Gastrocnemius medialis (tissue), 4 donors: ENCODE data around the gene ZNF335.

Source experiments
- CTCF ChIP-seq, 5 experiments: fragments of 450-650 bp in 3 of 5; fragments of 200-600 bp in 2 of 5; sonication (generic) in 2 of 5; IDR thresholded peaks in 4 of 5; conservative IDR thresholded peaks in 1 of 5; 1 replicate in 4 of 5; 2 replicates in 1 of 5; pipeline ENCODE4 v1.5.1; 2016 to 2019; ENCODE audit warnings: antibody characterized with exemption in 5 of 5, mild to moderate bottlenecking in 3 of 5, moderate library complexity in 3 of 5
- POLR2A ChIP-seq, 2 donors: fragments of 450-650 bp; IDR thresholded peaks; one replicate each; pipeline ENCODE4 v1.6.1; 2017; ENCODE audit warnings: antibody characterized with exemption in 2 of 2, mild to moderate bottlenecking in 2 of 2, moderate library complexity in 2 of 2

- TF ChIP-seq CTCF (IDR thresholded peaks at IDR 0.05 in 4 of 5, conservative IDR thresholded peaks at IDR 0.05 in 1 of 5) (no peak), POLR2A (IDR thresholded peaks at IDR 0.05) (no peak)
Observed at GRCh38 chr20:45972500-45973183, 639 bp upstream of the ZNF335 start.
